ENCODE measurements around the gene FSTL3.

- TF ChIP-seq, protein P1, sequence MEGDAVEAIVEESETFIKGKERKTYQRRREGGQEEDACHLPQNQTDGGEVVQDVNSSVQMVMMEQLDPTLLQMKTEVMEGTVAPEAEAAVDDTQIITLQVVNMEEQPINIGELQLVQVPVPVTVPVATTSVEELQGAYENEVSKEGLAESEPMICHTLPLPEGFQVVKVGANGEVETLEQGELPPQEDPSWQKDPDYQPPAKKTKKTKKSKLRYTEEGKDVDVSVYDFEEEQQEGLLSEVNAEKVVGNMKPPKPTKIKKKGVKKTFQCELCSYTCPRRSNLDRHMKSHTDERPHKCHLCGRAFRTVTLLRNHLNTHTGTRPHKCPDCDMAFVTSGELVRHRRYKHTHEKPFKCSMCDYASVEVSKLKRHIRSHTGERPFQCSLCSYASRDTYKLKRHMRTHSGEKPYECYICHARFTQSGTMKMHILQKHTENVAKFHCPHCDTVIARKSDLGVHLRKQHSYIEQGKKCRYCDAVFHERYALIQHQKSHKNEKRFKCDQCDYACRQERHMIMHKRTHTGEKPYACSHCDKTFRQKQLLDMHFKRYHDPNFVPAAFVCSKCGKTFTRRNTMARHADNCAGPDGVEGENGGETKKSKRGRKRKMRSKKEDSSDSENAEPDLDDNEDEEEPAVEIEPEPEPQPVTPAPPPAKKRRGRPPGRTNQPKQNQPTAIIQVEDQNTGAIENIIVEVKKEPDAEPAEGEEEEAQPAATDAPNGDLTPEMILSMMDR (IDR thresholded peaks at IDR 0.05; ENCODE audit: borderline replicate concordance, extremely low read depth, low read length, poor library complexity, severe bottlenecking), result no peak
- no peak for TF ChIP-seq EZH2 (IDR thresholded peaks at IDR 0.05; ENCODE audit: borderline replicate concordance, low read depth, low read length, severe bottlenecking)
Observed at GRCh38 chr19:687569-688166, 11.5 kb downstream of the FSTL3 start.

Data from DND-41 (cell line).